CD4-positive, alpha-beta T cell treated with Interleukin-1 beta for 1 hour (primary cell): ENCODE data around the gene AKNA.

Source experiments
- DNase-seq, 2 donors: peaks; one replicate each; pipeline ENCODE4 v3.0.0-alpha.2; 2020 to 2022

AKNA gene

DNA sequence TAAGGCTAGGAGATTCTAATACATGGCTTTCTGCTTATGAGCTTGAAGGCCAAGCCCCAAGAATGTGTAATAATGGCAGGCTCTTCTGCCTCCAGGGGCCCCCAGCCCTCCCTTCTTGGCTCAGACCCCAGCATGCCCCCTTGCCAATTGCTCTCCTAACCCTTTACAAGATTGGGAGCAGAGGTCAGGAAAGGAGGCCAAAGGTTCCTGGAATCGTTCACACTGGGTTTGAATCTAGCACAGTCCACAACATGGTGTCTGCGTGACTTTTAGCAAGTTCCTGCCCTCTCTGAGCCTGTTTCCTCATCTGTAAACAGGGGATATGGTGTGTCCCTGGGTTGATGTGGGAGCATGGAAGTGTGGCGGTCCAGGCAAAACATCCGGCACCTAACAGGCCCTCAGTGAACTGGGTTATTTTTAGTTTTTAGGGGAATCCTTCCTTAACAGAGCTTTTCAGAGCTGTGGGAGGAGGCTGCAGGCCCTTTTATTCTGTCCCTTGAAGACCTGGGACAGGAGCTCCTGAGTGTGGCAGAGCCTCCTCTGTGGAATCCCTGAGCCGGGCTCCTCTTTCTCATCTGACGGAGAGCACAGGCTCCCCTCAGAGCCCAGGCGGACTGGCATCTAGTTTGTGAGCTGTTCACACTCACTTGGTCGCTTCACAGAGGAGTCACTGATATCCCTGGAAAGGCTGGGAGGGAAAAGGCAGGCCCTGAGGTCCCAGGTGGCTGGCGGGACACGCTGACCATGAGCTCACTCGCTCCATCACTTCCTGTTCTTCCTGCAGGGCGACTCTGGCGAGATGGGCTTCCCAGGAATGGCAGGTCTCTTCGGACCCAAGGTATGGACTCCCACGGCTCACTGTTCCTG lies 88.3 kb downstream of the AKNA start:
- DNase-seq = no peak

GRCh38 chr9:114296338-114296737 lies 91.4 kb downstream of the AKNA start:
- no peak for DNase-seq

DNA sequence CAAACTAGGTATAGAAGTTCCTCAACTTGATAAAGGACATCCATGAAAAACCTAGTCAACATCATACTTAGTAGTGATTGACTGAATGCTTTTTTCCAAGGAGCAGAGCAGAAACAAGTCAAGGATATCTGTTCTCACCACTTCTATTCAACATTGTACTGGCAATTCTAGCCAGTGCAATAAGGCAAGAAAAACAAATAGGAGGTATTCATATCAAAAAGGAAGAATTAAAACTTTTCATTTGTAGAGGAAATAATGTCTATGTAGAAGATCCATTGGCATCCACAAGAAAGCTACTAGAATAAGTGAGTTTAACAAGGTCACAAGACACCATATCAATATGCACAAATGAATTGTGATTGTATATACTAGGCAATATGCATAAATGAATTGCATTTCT lies 93.1 kb downstream of the AKNA start:
- no peak for DNase-seq

DNA sequence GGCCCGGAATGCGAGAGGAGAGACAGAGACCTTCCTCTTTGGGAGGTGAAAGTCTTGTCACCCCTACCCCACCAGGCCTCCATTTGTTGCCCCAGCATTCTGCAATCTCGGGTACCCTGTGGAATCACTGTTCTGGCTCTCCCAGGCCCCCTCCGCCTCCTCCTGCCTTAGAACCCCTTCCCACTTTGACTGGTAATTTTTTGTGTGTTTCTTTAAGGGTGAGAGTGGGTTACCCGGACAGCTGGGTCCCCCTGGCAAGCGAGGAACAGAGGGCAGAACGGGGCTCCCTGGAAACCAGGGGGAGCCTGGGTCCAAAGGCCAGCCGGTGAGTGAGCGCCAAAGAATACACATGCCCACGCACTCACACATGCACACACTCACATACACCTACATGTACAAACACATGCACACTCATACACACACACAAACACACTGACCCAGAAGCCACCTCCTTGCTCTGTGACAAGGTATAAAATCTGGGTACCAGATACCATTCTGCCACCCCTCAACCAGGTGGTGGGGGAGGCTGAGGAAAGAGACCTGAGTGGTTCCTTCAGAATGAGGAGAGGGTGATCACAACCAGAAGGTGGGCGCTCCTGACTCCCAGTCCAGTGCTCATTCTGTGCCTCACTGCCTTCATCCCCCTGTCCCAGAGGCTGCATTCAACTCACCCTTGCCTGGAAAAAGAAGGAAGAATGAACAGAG lies 95.7 kb downstream of the AKNA start:
- no peak for DNase-seq

- peak; percentile 45 to 61 for DNase-seq
Observed at GRCh38 chr9:114291064-114291474, 96.7 kb downstream of the AKNA start.

- no peak for DNase-seq
Observed at GRCh38 chr9:114290561-114290986, 97.2 kb downstream of the AKNA start.

GRCh38 chr9:114289571-114290481 lies 98.0 kb downstream of the AKNA start:
- DNase-seq = no peak

GRCh38 chr9:114289106-114289505 lies 98.7 kb downstream of the AKNA start:
- DNase-seq = no peak

GRCh38 chr9:114288193-114289091 lies 99.3 kb downstream of the AKNA start:
- DNase-seq = no peak

DNA sequence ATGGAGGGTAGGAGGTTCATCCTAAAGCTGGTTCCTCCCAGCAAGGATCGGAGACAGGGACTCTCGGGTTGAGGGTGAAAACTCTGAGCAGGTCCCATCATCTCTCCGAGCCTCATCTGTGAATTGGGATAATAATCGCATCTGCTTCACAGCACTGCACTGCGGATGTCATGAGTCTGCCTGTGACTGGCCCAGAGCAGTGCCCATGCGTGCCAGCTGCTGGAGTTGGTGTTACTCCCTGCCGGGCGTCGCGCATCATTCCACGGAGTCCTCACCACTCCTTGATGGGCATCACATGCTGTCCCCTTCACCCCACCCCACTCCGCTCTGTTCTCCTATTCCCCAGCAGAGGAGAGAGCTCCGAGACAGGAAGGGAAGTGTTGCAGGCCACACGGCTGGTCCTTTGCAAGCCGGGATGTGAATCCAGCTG lies 100.0 kb downstream of the AKNA start:
- no peak for DNase-seq

GRCh38 chr9:114287001-114287762 lies 100.6 kb downstream of the AKNA start:
- DNase-seq = no peak

- DNase-seq = no peak
Observed at GRCh38 chr9:114286146-114286679, 101.6 kb downstream of the AKNA start.

- no peak for DNase-seq
Observed at GRCh38 chr9:114285166-114285867, 102.5 kb downstream of the AKNA start.

DNA sequence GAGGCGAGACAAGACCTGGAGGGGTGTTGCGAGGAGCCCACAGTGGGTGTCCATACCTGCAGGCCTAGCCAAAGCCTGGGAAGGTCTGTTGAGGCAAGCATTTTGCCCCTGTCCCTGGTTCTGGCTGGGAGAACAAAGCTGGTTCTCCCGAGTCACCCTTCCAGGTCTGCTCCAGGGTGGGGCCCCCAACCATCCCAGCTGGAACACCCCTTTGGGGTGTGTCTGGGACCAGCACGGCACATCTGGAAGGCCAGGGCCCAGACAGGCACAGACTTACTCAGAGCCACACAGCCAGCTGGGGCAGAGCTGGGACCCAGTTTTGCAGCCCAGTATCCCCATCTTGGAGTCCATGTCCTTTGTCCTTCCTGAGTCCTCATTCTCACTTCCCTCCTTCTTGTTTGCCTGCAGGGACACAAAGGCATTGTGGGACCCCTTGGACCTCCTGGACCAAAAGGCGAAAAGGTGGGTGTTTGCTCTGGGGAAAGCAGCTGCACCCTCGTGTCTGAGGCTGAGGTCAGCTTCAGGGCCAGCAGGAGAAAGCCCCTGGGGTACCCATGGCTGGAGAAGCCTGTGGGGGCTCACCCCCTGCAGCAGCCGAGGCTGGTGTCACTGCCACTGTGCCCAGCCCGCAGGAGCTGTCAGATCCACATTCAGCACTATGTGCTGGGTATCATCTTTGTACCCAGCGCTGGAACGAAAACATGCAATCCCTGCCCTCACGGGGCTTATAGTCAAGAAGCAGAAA lies 103.3 kb downstream of the AKNA start:
- DNase-seq = no peak
